RWPE2 (cell line): ENCODE measurements around the gene AFG3L2.

Source experiments
- ATAC-seq: fragments of 200-7000 bp; cut with Tn5 transposase; 3 replicates; pipeline ENCODE4 v1.9.1; 2021; ENCODE audit warnings: low read depth
- DNase-seq: peaks from one replicate; pipeline ENCODE4 v3.0.0-alpha.2; 2020; ENCODE audit warnings: low spot score
- H3K27ac ChIP-seq: fragments of 450-650 bp; 2 replicates; pipeline ENCODE4 v1.5.1; 2017; ENCODE audit warnings: mild to moderate bottlenecking; ENCODE audit not compliant: poor library complexity, severe bottlenecking
- H3K27me3 ChIP-seq: fragments of 250-450 bp; sonication (Bioruptor Pico); 2 replicates; pipeline ENCODE4 v1.5.1; 2021; ENCODE audit warnings: mild to moderate bottlenecking, moderate library complexity; ENCODE audit not compliant: insufficient read depth, poor library complexity, severe bottlenecking
- H3K36me3 ChIP-seq: fragments of 250-450 bp; sonication (Bioruptor Pico); 2 replicates; pipeline ENCODE4 v1.5.1; 2020; ENCODE audit warnings: low read depth, mild to moderate bottlenecking, moderate library complexity
- H3K4me1 ChIP-seq: fragments of 250-450 bp; sonication (Bioruptor Pico); 2 replicates; pipeline ENCODE4 v1.5.1; 2021; ENCODE audit warnings: mild to moderate bottlenecking, moderate library complexity; ENCODE audit not compliant: insufficient read depth, poor library complexity, severe bottlenecking
- H3K4me3 ChIP-seq: fragments of 250-450 bp; sonication (Bioruptor Pico); 2 replicates; pipeline ENCODE4 v1.5.1; 2021; ENCODE audit warnings: mild to moderate bottlenecking, moderate library complexity; ENCODE audit not compliant: severe bottlenecking
- H3K9me3 ChIP-seq: fragments of 250-450 bp; sonication (Bioruptor Pico); 2 replicates; pipeline ENCODE4 v1.5.1; 2021; ENCODE audit warnings: mild to moderate bottlenecking, moderate library complexity; ENCODE audit not compliant: severe bottlenecking
- CTCF ChIP-seq: fragments of 450-650 bp; IDR thresholded peaks from one replicate; pipeline ENCODE4 v1.5.1; 2017; ENCODE audit warnings: mild to moderate bottlenecking, moderate library complexity; ENCODE audit not compliant: poor library complexity, severe bottlenecking

The AFG3L2 gene

GRCh38 chr18:12305930-12306629, 70.9 kb downstream of the AFG3L2 start:
- no peak for DNase-seq
- TF ChIP-seq CTCF, result no peak
- Histone ChIP-seq H3K27me3 (no peaks in the 10 kb centered on the region), H3K9me3 (no peaks in the 10 kb centered on the region), H3K4me1 (peaks cover 16% of the 10 kb centered on the region), H3K4me3 (no peak overlapping the region), H3K36me3 (peaks cover 25% of the 10 kb centered on the region), H3K27ac (peak overlapping the region; percentile 94)
- ATAC-seq, result no peak

GRCh38 chr18:12305211-12305610, 71.8 kb downstream of the AFG3L2 start:
- Histone ChIP-seq H3K9me3 (no peaks in the 10 kb centered on the region), H3K36me3 (peaks cover 16% of the 10 kb centered on the region), H3K4me3 (no peak overlapping the region), H3K4me1 (peaks cover 16% of the 10 kb centered on the region), H3K27me3 (no peaks in the 10 kb centered on the region), H3K27ac (peak overlapping the region; percentile 56)
- no peak for TF ChIP-seq CTCF
- DNase-seq (no peak), ATAC-seq (no peak)

GRCh38 chr18:12304351-12305210, 72.4 kb downstream of the AFG3L2 start:
- Histone ChIP-seq H3K4me1 (peaks cover 14% of the 10 kb centered on the region), H3K4me3 (no peak overlapping the region), H3K27me3 (no peaks in the 10 kb centered on the region), H3K36me3 (peaks cover 10% of the 10 kb centered on the region), H3K27ac (peak overlapping the region; percentile 56), H3K9me3 (no peaks in the 10 kb centered on the region)
- no peak for TF ChIP-seq CTCF
- DNase-seq, result no peak
- ATAC-seq, result peak; percentile 75

- no peaks in the 10 kb centered on the region for H3K27me3 ChIP-seq
- H3K4me1 ChIP-seq, result peaks cover 14% of the 10 kb centered on the region
- H3K4me3 ChIP-seq, result no peak overlapping the region
- H3K9me3 ChIP-seq, result no peaks in the 10 kb centered on the region
- ATAC-seq (no peak), DNase-seq (no peak)
- no peak overlapping the region for H3K27ac ChIP-seq
- no peak for TF ChIP-seq CTCF
- no peaks in the 10 kb centered on the region for H3K36me3 ChIP-seq
Observed at GRCh38 chr18:12302391-12303147, 74.5 kb downstream of the AFG3L2 start.
